ENCODE results near the gene USP14.
"Not testable (repeated sequence)": the region's sequence is repeated elsewhere in the genome, so short reads cannot be mapped to it uniquely, and the experiment has no call there.

USP14 gene

GRCh38 chr18:111306-112014, 46.9 kb upstream of the USP14 start:
- Histone ChIP-seq H3K79me2 (ENCODE audit: control insufficient read depth, low read length) (no peaks in the 10 kb centered on the region), H3K4me1 (ENCODE audit: control insufficient read depth, low read length) (peaks cover 5% of the 10 kb centered on the region), H3K36me3 (ENCODE audit: control insufficient read depth, low read length) (no peaks in the 10 kb centered on the region), H3K27ac (ENCODE audit: low read depth, low read length) (no peak overlapping the region), H3K4me2 (ENCODE audit: low read length) (peak overlapping the region; percentile 41), H3F3A (ENCODE audit: control insufficient read depth, insufficient read depth) (no peaks in the 10 kb centered on the region), H3K9me2 (replicated peaks; ENCODE audit: control insufficient read depth, low read length) (no peaks in the 10 kb centered on the region), H4K20me1 (ENCODE audit: control insufficient read depth, insufficient read depth, low read depth, low read length) (no peaks in the 10 kb centered on the region), H3K9me3 (ENCODE audit: control insufficient read depth, insufficient read depth, low read length) (peaks cover 3% of the 10 kb centered on the region; the same call in 1 of the 2 replicates), H3K4me3 (ENCODE audit: low read length) (peak overlapping the region; percentile 51), H3K27me3 (ENCODE audit: control insufficient read depth, low read length) (no peaks in the 10 kb centered on the region)
- TF ChIP-seq CTCF (IDR thresholded peaks at IDR 0.05; ENCODE audit: low read depth, low read length, poor library complexity, severe bottlenecking) (no peak), EZH2phosphoT487 (IDR thresholded peaks at IDR 0.05; ENCODE audit: borderline replicate concordance, low read length) (no peak)

- H3K27ac ChIP-seq (ENCODE audit: low read depth, low read length); H3K4me2 ChIP-seq (ENCODE audit: low read length); H3F3A ChIP-seq (ENCODE audit: control insufficient read depth, insufficient read depth); H3K36me3 ChIP-seq (ENCODE audit: control insufficient read depth, low read length); H3K9me3 ChIP-seq (ENCODE audit: control insufficient read depth, insufficient read depth, low read length); H3K4me3 ChIP-seq (ENCODE audit: low read length); H3K4me1 ChIP-seq (ENCODE audit: control insufficient read depth, low read length); H4K20me1 ChIP-seq (ENCODE audit: control insufficient read depth, insufficient read depth, low read depth, low read length); H3K27me3 ChIP-seq (ENCODE audit: control insufficient read depth, low read length); H3K79me2 ChIP-seq (ENCODE audit: control insufficient read depth, low read length); H3K9me2 ChIP-seq (replicated peaks; ENCODE audit: control insufficient read depth, low read length): not testable (repeated sequence)
These were observed 46.2 kb upstream of the USP14 start for GRCh38 chr18:112015-112733.

GRCh38 chr18:120539-121260, 37.7 kb upstream of the USP14 start:
- not testable (repeated sequence) for H3K79me2 ChIP-seq (ENCODE audit: control insufficient read depth, low read length); H3K4me2 ChIP-seq (ENCODE audit: low read length); H3F3A ChIP-seq (ENCODE audit: control insufficient read depth, insufficient read depth); H3K27me3 ChIP-seq (ENCODE audit: control insufficient read depth, low read length); H3K9me2 ChIP-seq (replicated peaks; ENCODE audit: control insufficient read depth, low read length); H3K9me3 ChIP-seq (ENCODE audit: control insufficient read depth, insufficient read depth, low read length); H4K20me1 ChIP-seq (ENCODE audit: control insufficient read depth, insufficient read depth, low read depth, low read length); H3K4me3 ChIP-seq (ENCODE audit: low read length); H3K36me3 ChIP-seq (ENCODE audit: control insufficient read depth, low read length); H3K4me1 ChIP-seq (ENCODE audit: control insufficient read depth, low read length); H3K27ac ChIP-seq (ENCODE audit: low read depth, low read length)

- TF ChIP-seq CTCF (IDR thresholded peaks at IDR 0.05; ENCODE audit: low read depth, low read length, poor library complexity, severe bottlenecking) (no peak), EZH2phosphoT487 (IDR thresholded peaks at IDR 0.05; ENCODE audit: borderline replicate concordance, low read length) (no peak)
- Histone ChIP-seq H3K4me3 (ENCODE audit: low read length) (no peak overlapping the region), H3K36me3 (ENCODE audit: control insufficient read depth, low read length) (no peaks in the 10 kb centered on the region), H4K20me1 (ENCODE audit: control insufficient read depth, insufficient read depth, low read depth, low read length) (no peaks in the 10 kb centered on the region), H3K9me3 (ENCODE audit: control insufficient read depth, insufficient read depth, low read length) (no peaks in the 10 kb centered on the region; the same call in 1 of the 2 replicates), H3K9me2 (replicated peaks; ENCODE audit: control insufficient read depth, low read length) (no peaks in the 10 kb centered on the region), H3K27me3 (ENCODE audit: control insufficient read depth, low read length) (no peaks in the 10 kb centered on the region), H3K4me1 (ENCODE audit: control insufficient read depth, low read length) (no peaks in the 10 kb centered on the region), H3K27ac (ENCODE audit: low read depth, low read length) (no peak overlapping the region), H3K4me2 (ENCODE audit: low read length) (no peak overlapping the region), H3K79me2 (ENCODE audit: control insufficient read depth, low read length) (no peaks in the 10 kb centered on the region), H3F3A (ENCODE audit: control insufficient read depth, insufficient read depth) (no peaks in the 10 kb centered on the region)
These were observed 23.3 kb upstream of the USP14 start for GRCh38 chr18:135045-135444.

All from DOHH2 (cell line).